Effector CD4-positive, alpha-beta T cell (primary cell): ENCODE data around the gene PLCXD1.
"Not testable (repeated sequence)": the region's sequence is repeated elsewhere in the genome, so short reads cannot be mapped to it uniquely, and the experiment has no call there.

Source experiments
- DNase-seq: peaks from one replicate; pipeline ENCODE4 v3.0.0-alpha.2; 2020

The PLCXD1 gene

DNA sequence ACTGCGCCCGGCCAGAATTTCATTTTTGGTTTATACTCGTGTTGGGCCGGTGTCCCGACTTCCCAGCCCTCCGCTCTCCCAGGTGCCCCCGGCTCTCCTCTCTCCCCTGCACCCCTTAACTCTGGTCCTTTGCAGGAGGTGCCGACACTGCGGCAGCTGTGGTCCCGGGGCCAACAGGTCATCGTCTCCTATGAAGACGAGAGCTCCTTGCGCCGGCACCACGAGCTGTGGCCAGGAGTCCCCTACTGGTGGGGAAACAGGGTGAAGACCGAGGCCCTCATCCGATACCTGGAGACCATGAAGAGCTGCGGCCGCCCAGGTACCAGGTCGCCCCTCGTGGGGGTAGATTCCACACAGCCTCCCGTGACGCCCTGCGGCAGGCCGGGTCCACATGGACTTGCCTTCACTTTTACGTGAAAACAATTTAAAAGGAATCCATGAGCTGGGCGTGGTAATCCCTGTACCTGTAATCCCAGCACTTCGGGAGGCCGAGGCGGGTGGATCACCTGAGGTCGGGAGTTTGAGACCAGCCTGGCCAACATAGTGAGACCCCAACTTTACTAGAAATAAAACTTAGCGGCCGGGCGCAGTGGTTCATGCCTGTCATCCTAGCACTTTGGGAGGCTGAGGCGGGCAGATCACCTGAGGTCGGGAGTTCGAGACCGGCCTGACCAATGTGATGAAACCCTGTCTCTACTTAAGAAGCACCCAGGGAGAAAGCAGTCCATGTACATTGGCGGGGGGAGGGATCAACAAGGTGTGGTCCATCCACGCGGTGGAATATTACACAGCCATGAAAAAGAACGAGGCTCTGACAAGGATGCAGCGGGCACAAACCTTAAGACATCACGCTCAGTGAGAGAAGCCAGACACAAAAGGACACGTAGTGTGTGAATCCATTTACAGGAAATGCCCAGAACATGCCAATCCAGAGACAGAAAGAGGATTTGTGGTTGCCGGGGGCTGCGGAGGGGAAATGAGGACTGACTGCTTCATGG lies 12.0 kb downstream of the PLCXD1 start:
- DNase-seq = no peak

GRCh38 chrX:295136-295535 lies 14.0 kb downstream of the PLCXD1 start:
- no peak for DNase-seq

GRCh38 chrX:298993-299392 lies 17.8 kb downstream of the PLCXD1 start:
- no peak for DNase-seq

DNA sequence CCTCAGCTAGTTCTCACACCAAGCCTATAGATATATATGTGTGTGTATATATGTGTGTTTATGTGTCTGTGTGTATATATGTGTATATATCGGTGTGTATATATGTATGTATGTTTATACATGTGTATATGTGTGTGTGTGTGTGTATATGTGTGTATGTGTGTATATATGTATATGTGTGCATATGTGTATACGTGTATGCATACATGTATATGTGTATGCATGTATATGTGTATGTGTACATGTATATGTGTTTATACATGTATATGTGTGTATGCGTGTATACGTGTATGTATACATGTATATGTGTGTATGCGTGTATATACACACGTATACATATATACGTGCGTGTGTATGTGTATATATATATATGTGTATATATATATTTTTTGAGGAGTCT lies 19.2 kb downstream of the PLCXD1 start:
- no peak for DNase-seq

GRCh38 chrX:302975-303374 lies 21.8 kb downstream of the PLCXD1 start:
- DNase-seq = no peak

GRCh38 chrX:305781-306613 lies 24.8 kb downstream of the PLCXD1 start:
- not testable (repeated sequence) for DNase-seq

DNA sequence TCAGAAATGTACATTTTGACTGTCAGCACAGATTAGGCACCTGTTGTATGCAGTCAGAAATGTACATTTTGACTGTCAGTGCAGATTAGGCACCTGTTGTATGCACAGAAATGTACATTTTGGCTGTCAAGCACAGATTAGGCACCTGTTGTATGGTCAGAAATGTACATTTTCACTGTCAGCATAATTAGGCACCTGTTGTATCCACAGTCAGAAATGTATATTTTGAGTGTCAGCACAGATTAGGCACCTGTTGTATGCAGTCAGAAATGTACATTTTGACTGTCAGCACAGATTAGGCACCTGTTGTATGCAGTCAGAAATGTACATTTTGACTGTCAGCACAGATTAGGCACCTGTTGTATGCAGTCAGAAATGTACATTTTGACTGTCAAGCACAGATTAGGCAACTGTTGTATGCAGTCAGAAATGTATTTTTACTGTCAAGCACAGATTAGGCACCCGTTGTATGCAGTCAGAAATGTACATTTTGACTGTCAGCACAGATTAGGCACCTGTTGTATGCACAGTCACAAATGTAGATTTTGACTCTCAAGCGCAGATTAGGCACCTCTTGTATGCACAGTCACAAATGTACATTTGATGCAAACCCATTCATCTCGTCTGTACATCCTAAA lies 25.6 kb downstream of the PLCXD1 start:
- DNase-seq = not testable (repeated sequence)

- no peak for DNase-seq
These were observed 26.3 kb downstream of the PLCXD1 start for GRCh38 chrX:307261-308111.

DNA sequence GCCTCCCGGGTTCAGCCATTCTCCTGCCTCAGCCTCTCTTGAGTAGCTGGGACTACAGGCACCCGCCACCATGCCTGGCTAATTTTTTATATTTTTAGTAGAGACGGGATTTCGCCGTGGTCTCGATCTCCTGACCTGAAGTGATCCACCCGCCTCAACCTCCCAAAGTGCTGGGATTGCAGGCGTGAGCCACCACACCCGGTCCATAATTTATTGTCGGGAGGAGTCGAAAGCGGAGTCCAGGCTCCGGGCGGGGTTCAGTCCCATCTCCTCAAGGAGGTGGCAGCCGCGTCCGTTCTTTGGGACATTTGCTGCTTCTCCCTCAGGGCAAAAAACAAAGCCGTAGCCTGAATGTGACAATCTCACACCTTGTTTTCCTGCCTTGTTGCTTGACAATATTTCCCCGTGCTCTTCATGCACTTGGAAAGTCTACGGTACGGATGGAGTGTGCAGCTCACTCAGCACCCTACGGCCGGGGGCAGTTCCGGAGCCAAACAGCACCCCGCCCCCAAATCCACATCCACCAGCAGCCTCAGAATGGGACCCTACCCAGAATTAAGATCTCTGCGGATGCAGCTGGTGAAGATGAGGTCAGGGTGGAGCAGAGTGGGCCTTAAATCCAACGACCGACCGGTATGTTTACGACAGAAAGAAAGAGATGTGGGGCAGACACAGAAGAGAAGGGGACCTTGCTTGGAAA lies 27.8 kb downstream of the PLCXD1 start:
- DNase-seq = no peak

DNA sequence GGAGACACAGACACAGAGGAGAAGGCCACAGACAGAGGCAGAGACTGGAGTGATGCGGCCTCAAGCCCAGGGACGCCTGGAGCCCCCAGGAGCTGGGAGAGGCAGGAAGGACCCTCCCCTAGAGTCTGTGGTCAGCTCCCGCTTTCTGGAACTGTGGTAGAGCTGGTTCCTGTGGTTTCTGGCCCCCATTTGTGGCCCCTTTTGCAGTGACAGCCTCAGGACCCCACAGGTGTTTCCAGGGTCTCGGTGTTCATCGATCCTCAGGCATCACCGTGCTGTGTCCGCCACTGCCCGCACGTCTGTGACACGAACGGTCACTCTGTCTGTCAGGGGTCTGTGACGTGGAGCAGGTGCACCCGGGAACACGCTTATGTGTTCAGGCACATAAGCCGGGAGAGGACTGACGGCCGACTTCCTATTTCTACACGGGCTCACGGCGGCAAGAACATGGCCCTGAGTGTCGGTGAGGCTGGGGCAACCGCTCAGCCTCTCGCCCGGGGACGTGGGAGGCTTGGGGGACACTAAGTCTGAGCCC lies 29.5 kb downstream of the PLCXD1 start:
- DNase-seq = no peak

DNA sequence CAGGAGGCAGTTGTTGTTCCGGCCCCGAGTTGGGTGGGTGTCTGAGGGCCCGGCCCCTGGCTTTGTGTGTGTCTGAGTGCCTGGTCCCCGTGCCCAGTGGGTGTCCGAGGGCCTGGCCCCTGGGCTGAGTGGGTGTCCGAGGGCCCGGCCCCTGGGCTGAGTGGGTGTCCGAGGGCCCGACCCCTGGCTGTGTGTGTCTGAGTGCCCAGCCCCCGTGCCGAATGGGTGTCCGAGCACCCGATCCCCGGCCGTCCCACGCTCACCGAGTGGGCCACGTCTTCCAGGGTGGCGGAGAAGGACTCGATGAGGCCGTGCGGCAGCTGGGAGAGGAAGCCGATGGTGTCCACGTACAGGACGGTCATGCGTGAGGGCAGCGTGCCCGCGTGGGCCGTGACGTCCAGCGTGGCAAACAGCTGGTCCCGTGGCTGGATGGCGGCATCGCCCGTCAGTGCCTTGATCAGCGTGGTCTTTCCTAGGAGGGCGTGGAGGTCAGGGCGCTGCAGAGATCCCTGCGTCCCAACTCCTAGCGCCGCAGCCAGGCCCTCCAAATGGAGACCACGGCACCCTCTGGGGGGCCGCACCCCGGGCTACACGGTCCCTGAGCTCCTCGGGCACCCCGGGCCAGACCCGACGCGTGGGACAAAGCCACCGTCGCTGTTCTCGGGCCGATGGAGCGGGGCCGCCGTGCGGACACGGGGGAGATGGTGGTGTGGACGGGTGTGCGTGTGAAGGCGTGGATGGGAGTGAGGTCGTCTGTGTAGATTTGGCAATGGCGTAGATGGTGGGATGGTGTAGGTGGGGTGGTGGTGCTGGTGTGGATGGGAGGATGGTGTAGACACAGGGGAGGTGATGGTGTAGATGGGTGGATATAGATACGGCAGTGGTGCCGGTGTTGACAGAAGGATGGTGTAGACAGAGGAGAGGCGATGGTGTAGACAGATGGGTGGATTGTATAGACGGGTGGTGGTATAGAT lies 30.3 kb downstream of the PLCXD1 start:
- DNase-seq = no peak

- no peak for DNase-seq
These were observed 31.6 kb downstream of the PLCXD1 start for GRCh38 chrX:312621-313331.

DNA sequence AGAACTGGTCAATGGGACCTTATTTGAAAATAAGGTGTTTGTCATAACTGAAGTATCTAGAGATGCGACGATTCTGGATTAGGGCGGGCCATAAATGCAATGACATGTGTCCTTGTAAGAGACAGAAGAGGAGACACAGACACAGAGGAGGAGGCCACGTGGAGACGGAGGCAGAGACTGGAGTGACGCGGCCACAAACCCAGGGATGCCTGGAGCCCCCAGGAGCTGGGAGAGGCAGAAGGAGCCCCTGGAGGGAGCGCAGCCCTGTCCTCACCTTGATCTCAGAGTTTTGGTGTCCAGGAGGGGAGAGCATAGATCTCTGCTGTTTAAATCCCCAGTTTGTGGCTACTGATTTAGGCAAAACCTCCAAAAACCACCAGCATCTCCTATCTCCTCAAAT lies 32.4 kb downstream of the PLCXD1 start:
- DNase-seq = no peak

GRCh38 chrX:314049-314448 lies 32.9 kb downstream of the PLCXD1 start:
- no peak for DNase-seq

DNA sequence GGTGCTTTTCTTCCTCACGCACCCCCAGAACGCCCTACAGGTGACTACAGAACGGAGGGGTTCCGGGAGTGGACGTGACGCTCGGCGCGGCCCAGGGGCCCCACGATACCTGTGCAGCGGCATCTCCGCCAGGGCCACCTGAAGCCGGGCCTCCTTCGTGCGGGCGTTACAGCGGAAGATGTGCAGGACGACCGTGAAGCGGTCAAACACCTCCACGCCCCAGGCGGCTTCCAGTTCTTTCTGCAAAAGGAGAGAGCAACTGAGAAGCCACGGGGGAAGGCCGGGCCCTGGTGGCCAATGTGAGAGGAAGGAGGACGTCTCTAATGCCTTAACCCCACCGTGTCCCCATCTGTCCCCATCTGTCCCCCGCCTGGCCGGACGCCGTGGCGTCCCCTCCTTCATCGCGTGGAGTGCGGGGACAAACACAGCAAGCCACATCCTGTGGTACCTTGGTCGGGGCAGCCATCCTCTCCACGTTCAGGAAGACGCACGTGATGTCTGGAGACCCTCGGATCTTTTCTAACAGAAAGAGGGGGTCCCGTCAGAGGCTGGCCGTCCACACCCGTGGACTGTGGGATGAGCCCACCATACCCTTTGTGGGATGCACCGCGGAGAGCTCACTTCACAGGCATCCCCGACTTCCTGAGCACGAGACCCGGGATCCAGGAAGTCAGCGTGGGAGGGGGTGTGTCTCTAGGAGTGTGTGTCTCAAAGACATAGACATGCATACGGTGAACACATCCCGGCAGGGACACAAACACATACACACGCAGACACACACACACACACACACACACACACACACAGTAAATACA lies 33.8 kb downstream of the PLCXD1 start:
- DNase-seq = no peak

- DNase-seq = no peak
These were observed 35.5 kb downstream of the PLCXD1 start for GRCh38 chrX:316351-317325.

GRCh38 chrX:317424-318067 lies 36.4 kb downstream of the PLCXD1 start:
- no peak for DNase-seq
